ENCODE measurements around the gene TTC4.

Gene TTC4

GRCh38 chr1:54745864-54746263, 30.2 kb downstream of the TTC4 start:
- CTCF ChIA-PET = interaction anchor here (1.2 kb wide), 1 partner anchor 53 kb away, joined by 3 read pairs; no protein-coding TSS in a partner anchor
- no peak for DNase-seq (ENCODE audit: extremely low spot score)
- no peak for TF ChIP-seq CTCF (IDR thresholded peaks at IDR 0.05; ENCODE audit: control extremely low read depth, extremely low read depth, low read depth, missing control alignments)
- POLR2A ChIA-PET = no interaction called here

- no peak for DNase-seq (ENCODE audit: extremely low spot score)
- TF ChIP-seq CTCF (IDR thresholded peaks at IDR 0.05; ENCODE audit: control extremely low read depth, extremely low read depth, low read depth, missing control alignments) = no peak
- ChIA-PET POLR2A (no interaction called here), CTCF (no interaction called here)
Observed at GRCh38 chr1:54748094-54748835, 32.6 kb downstream of the TTC4 start.

GRCh38 chr1:54750596-54750995, 34.9 kb downstream of the TTC4 start:
- no peak for TF ChIP-seq CTCF (IDR thresholded peaks at IDR 0.05; ENCODE audit: control extremely low read depth, extremely low read depth, low read depth, missing control alignments)
- ChIA-PET CTCF (no interaction called here), POLR2A (no interaction called here)
- no peak for DNase-seq (ENCODE audit: extremely low spot score)

- no peak for TF ChIP-seq CTCF (IDR thresholded peaks at IDR 0.05; ENCODE audit: control extremely low read depth, extremely low read depth, low read depth, missing control alignments)
- ChIA-PET CTCF (interaction anchor here (1.0 kb wide), 1 partner anchor 11 kb away, joined by 3 read pairs; no protein-coding TSS in a partner anchor), POLR2A (no interaction called here)
- DNase-seq (ENCODE audit: extremely low spot score) = no peak
Observed at GRCh38 chr1:54751426-54751825, 35.8 kb downstream of the TTC4 start.

- no peak for DNase-seq (ENCODE audit: extremely low spot score)
- ChIA-PET POLR2A (no interaction called here), CTCF (no interaction called here)
- no peak for TF ChIP-seq CTCF (IDR thresholded peaks at IDR 0.05; ENCODE audit: control extremely low read depth, extremely low read depth, low read depth, missing control alignments)
Observed at GRCh38 chr1:54754045-54754444, 38.4 kb downstream of the TTC4 start.

GRCh38 chr1:54754486-54755285, 39.0 kb downstream of the TTC4 start:
- ChIA-PET POLR2A (no interaction called here), CTCF (no interaction called here)
- TF ChIP-seq CTCF (IDR thresholded peaks at IDR 0.05; ENCODE audit: control extremely low read depth, extremely low read depth, low read depth, missing control alignments) = no peak
- no peak for DNase-seq (ENCODE audit: extremely low spot score)

Data from GM10248 (cell line).